GM12873 (cell line): ENCODE results near the gene SLC6A2.

Source experiments
- TF ChIP-seq, protein P1 (sequence below): IDR thresholded peaks from 2 replicates; pipeline ENCODE4 v1.5.1; 2012; ENCODE audit warnings: low read depth, mild to moderate bottlenecking, moderate library complexity, low read length, control low read depth; ENCODE audit not compliant: insufficient read depth; ENCODE audit errors: missing control alignments

The SLC6A2 gene

DNA sequence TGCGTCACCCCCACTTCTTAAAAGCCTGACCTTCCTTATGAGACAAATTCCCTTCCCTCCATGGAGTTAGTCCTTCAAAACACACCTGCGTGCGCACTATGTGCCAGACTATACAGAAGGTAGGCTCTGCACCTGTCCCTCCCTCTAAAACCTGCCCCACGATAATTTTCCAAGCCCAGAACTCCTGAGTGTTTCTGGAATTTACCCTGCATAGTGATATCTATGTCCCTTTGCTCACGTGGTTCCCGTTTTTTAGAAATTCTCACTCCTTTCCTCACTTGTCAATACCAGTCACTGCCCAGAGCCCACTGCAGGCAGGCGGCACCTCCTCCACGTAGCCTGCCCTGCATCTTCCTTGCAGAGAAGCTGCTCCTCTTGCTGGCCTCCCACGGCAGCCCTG lies 82.2 kb downstream of the SLC6A2 start:
- TF ChIP-seq, protein P1, sequence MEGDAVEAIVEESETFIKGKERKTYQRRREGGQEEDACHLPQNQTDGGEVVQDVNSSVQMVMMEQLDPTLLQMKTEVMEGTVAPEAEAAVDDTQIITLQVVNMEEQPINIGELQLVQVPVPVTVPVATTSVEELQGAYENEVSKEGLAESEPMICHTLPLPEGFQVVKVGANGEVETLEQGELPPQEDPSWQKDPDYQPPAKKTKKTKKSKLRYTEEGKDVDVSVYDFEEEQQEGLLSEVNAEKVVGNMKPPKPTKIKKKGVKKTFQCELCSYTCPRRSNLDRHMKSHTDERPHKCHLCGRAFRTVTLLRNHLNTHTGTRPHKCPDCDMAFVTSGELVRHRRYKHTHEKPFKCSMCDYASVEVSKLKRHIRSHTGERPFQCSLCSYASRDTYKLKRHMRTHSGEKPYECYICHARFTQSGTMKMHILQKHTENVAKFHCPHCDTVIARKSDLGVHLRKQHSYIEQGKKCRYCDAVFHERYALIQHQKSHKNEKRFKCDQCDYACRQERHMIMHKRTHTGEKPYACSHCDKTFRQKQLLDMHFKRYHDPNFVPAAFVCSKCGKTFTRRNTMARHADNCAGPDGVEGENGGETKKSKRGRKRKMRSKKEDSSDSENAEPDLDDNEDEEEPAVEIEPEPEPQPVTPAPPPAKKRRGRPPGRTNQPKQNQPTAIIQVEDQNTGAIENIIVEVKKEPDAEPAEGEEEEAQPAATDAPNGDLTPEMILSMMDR: no peak

DNA sequence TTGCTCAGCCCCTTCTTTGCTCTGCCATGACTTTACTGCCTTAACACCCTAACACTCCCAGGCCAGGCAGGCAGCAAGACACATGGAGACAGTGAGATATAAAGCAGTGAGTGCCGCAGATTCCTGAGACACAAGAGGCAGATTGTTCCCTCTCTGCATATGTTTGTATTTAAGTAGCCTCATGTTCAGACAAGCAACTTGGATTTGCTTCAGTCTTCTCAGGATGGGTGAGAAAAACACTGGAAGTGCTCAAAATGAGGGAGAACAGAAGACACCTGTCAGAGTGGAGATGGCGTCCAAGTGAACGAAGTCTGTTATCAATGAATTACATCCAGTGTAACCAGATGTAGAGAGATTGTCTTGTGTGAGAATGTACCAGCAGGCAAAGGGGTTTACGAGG lies 90.3 kb downstream of the SLC6A2 start:
- TF ChIP-seq, protein P1: no peak

DNA sequence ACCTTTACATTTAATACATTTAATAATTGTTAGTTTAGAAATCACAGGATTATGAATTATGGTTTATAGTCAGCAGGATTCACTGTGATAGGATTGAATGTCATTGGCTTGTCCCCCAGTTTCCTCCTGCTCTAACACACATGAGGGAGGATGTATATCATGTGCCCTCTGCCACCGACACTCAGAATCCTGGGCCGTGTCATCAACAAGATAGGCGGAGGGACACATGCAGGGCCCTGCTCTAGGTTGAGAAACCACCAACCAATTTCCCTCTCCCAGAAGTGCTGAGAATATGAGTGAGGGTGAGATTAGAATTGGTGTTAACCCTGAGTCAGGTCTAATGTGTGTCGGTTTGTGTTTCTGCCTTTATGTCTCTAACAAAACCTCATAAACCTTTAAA lies 92.0 kb downstream of the SLC6A2 start:
- TF ChIP-seq, protein P1: no peak
